CD4-positive, alpha-beta T cell (primary cell): ENCODE data around the gene POU2AF2. TPM values are rescaled to one million over a fixed set of nuclear protein-coding genes. Genes with fewer than 3 reads are reported as not detected.

Experiments used
- ATAC-seq: fragments of 200-7000 bp; cut with Tn5 transposase; one replicate; pipeline ENCODE4 v1.10.0; 2022; ENCODE audit warnings: mild to moderate bottlenecking; ENCODE audit not compliant: poor library complexity
- CTCF ChIA-PET: fragments of 350-600 bp; sonication (Branson Sonifier 250); formaldehyde crosslinking; loops from one replicate; lab custom pipeline; 2021; ENCODE audit warnings: antibody characterized with exemption, inconsistent platforms; lab: Charles Lee
- POLR2A ChIA-PET: fragments of 350-600 bp; sonication (Branson Sonifier 250); formaldehyde crosslinking; loops from one replicate; lab custom pipeline; 2021; ENCODE audit warnings: antibody characterized with exemption, inconsistent platforms; lab: Charles Lee
- DNase-seq, 14 experiments: peaks; one replicate each; pipeline ENCODE4 v3.0.0-alpha.2; 2013 to 2020; ENCODE audit warnings: mixed read lengths in 2 of 14
- H3K27ac ChIP-seq, 2 donors: one replicate each; pipeline versions ENCODE4 v1.5.1 to v1.7.0; 2013; ENCODE audit warnings: low read length in 2 of 2, low read depth in 1 of 2, mild to moderate bottlenecking in 1 of 2
- H3K27me3 ChIP-seq, 2 experiments: 1 replicate in 1 of 2; 2 replicates in 1 of 2; pipeline versions ENCODE4 v1.6.1 to v1.7.0; 2013; ENCODE audit warnings: low read length in 2 of 2, control low read depth in 1 of 2, mild to moderate bottlenecking in 1 of 2, moderate library complexity in 1 of 2; ENCODE audit not compliant: insufficient read depth in 2 of 2, control insufficient read depth in 1 of 2
- H3K36me3 ChIP-seq: one replicate; pipeline ENCODE4 v1.6.1; 2013; ENCODE audit warnings: low read length, control low read depth; ENCODE audit not compliant: insufficient read depth
- H3K4me1 ChIP-seq: one replicate; pipeline ENCODE4 v1.6.1; 2013; ENCODE audit warnings: low read length, control low read depth; ENCODE audit not compliant: insufficient read depth
- H3K4me3 ChIP-seq: one replicate; pipeline ENCODE4 v1.5.1; 2013; ENCODE audit warnings: mild to moderate bottlenecking, low read length, moderate library complexity
- H3K9me3 ChIP-seq, 2 experiments: 1 replicate in 1 of 2; 2 replicates in 1 of 2; pipeline versions ENCODE4 v1.6.1 to v1.7.0; 2013; ENCODE audit warnings: low read length in 2 of 2, mild to moderate bottlenecking in 2 of 2, control low read depth in 1 of 2, moderate library complexity in 1 of 2; ENCODE audit not compliant: control insufficient read depth in 1 of 2, insufficient read depth in 1 of 2
- H3K27ac Mint-ChIP-seq: one replicate; pipeline ENCODE4 v1.8.0; 2020; ENCODE audit warnings: mixed read lengths
- H3K27me3 Mint-ChIP-seq: one replicate; pipeline ENCODE4 v1.8.0; 2021; ENCODE audit warnings: mixed read lengths
- H3K36me3 Mint-ChIP-seq: one replicate; pipeline ENCODE4 v1.8.0; 2021; ENCODE audit warnings: low read depth, mixed read lengths
- H3K4me1 Mint-ChIP-seq: one replicate; pipeline ENCODE4 v1.8.0; 2021; ENCODE audit warnings: low read depth, mixed read lengths
- H3K4me3 Mint-ChIP-seq: one replicate; pipeline ENCODE4 v1.8.0; 2020; ENCODE audit warnings: mild to moderate bottlenecking, mixed read lengths
- H3K9me3 Mint-ChIP-seq: one replicate; pipeline ENCODE4 v1.8.0; 2020; ENCODE audit warnings: mixed read lengths
- intact Hi-C, 2 experiments: fragments of 100-400 bp; cut with DNase I in 1 of 2; cut with micrococcal nuclease in 1 of 2; formaldehyde crosslinking; loops; one replicate each; pipeline versions ENCODE4 v1.15.1 to v1.9.0; 2023 to 2025; cut with DNase I, micrococcal nuclease
- total RNA-seq, 174 experiments: library from RNA in 2 of 174; stranded (reverse) in 2 of 174; gene quantifications; one replicate each; pipeline ENCODE4 v1.2.3 and lab custom pipeline; 2021 to 2026
- TF ChIP-seq, protein P1 (sequence below): fragments of 200-600 bp; IDR thresholded peaks from one replicate; pipeline ENCODE4 v1.8.0; 2022; ENCODE audit warnings: antibody characterized with exemption, mild to moderate bottlenecking

Gene POU2AF2
- total RNA-seq, 2 experiments from 2014 or later: not detected

DNA sequence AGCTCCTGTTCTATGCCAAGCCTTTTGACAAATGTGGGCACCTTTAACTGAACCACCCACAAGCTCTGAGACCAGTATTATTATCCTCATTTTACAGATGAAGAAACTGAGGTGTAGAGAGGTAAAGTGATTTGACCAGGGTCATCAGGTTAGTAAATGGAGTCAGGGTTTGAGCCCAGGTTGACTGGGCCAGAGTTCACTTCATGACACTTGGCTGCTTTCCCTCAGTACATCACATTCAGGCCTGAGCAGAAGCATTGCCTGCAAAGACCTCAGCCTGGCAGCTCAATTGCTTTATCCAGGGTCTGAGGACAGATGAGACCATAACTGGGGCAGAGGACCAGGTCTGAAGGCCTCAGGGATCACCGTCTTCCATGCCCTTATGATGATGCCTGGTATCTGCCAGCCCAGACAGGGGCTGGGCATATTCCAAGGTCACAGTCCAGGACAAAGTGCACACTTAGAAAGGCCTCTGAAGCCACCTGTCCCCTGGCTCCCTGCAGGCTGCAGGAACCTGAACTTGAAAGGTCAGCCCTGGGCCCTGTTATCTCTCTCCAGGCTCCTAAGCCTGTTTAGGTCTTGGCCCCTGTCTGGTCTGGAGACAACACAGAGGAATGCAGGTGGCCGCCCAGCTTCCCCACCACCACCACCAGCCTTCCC, 84.8 kb downstream of the POU2AF2 start:
- ATAC-seq: no peak
- H3K9me3 ChIP-seq: no peaks in the 10 kb centered on the region
- Mint-ChIP-seq H3K27me3 (no peaks in the 10 kb centered on the region), H3K36me3 (no peaks in the 10 kb centered on the region), H3K9me3 (no peaks in the 10 kb centered on the region), H3K4me1 (no peaks in the 10 kb centered on the region), H3K27ac (no peak overlapping the region), H3K4me3 (no peak overlapping the region)
- TF ChIP-seq, protein P1, sequence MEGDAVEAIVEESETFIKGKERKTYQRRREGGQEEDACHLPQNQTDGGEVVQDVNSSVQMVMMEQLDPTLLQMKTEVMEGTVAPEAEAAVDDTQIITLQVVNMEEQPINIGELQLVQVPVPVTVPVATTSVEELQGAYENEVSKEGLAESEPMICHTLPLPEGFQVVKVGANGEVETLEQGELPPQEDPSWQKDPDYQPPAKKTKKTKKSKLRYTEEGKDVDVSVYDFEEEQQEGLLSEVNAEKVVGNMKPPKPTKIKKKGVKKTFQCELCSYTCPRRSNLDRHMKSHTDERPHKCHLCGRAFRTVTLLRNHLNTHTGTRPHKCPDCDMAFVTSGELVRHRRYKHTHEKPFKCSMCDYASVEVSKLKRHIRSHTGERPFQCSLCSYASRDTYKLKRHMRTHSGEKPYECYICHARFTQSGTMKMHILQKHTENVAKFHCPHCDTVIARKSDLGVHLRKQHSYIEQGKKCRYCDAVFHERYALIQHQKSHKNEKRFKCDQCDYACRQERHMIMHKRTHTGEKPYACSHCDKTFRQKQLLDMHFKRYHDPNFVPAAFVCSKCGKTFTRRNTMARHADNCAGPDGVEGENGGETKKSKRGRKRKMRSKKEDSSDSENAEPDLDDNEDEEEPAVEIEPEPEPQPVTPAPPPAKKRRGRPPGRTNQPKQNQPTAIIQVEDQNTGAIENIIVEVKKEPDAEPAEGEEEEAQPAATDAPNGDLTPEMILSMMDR: no peak
- intact Hi-C loops: no loop called here
- no peak for DNase-seq
- H3K27ac ChIP-seq: no peak overlapping the region
- no peaks in the 10 kb centered on the region for H3K36me3 ChIP-seq
- no peak overlapping the region for H3K4me3 ChIP-seq
- ChIA-PET POLR2A (no interaction called here), CTCF (no interaction called here)
- no peaks in the 10 kb centered on the region for H3K4me1 ChIP-seq
- no peaks in the 10 kb centered on the region for H3K27me3 ChIP-seq

DNA sequence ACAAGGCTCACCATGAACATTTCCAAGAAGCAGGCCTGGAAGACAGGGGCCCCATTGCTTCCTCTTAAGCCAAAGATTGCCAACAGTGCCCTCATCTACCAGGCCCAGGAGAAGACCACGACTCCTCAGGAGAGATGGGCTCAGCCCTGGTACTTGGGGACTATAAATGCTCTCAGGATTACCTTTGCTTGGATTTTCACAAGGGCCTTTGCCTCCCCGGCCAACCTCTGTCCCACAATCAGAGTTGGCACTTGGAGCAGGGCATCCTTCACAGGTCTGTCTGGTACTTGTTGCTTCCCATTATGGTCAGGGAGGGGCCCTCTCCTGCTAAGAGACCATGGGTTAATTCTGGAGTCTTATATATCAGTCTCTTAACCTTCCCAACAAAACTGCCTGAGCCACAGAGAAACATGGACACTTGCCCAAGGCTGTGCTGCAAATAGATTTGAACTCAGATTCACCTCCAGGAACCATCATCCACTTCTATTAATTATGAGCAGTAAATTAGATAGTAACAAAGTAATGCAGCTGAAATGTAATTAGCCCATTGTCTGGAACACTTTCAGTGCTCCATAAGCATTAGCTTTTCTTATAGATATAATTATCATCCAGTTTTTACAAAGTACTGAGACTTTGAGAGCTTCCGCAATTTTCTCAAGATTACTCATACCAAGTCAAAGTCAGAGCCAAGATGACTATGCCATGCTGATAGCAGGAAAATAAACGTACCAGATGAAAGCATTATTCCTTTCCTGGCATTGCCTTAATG, 86.4 kb downstream of the POU2AF2 start:
- no peaks in the 10 kb centered on the region for H3K36me3 Mint-ChIP-seq
- Histone ChIP-seq H3K36me3 (no peaks in the 10 kb centered on the region), H3K9me3 (no peaks in the 10 kb centered on the region), H3K4me3 (no peak overlapping the region), H3K27me3 (no peaks in the 10 kb centered on the region), H3K27ac (no peak overlapping the region), H3K4me1 (no peaks in the 10 kb centered on the region)
- DNase-seq (no peak), ATAC-seq (no peak)
- H3K9me3 Mint-ChIP-seq: no peaks in the 10 kb centered on the region
- intact Hi-C loops: no loop called here
- no peak overlapping the region for H3K4me3 Mint-ChIP-seq
- POLR2A ChIA-PET: no interaction called here
- no peak overlapping the region for H3K27ac Mint-ChIP-seq
- CTCF ChIA-PET: interaction anchor here (0.5 kb wide), 1 partner anchor 815 kb away, joined by 3 read pairs; no protein-coding TSS in a partner anchor
- no peaks in the 10 kb centered on the region for H3K27me3 Mint-ChIP-seq
- H3K4me1 Mint-ChIP-seq: no peaks in the 10 kb centered on the region
- TF ChIP-seq, protein P1: no peak

DNA sequence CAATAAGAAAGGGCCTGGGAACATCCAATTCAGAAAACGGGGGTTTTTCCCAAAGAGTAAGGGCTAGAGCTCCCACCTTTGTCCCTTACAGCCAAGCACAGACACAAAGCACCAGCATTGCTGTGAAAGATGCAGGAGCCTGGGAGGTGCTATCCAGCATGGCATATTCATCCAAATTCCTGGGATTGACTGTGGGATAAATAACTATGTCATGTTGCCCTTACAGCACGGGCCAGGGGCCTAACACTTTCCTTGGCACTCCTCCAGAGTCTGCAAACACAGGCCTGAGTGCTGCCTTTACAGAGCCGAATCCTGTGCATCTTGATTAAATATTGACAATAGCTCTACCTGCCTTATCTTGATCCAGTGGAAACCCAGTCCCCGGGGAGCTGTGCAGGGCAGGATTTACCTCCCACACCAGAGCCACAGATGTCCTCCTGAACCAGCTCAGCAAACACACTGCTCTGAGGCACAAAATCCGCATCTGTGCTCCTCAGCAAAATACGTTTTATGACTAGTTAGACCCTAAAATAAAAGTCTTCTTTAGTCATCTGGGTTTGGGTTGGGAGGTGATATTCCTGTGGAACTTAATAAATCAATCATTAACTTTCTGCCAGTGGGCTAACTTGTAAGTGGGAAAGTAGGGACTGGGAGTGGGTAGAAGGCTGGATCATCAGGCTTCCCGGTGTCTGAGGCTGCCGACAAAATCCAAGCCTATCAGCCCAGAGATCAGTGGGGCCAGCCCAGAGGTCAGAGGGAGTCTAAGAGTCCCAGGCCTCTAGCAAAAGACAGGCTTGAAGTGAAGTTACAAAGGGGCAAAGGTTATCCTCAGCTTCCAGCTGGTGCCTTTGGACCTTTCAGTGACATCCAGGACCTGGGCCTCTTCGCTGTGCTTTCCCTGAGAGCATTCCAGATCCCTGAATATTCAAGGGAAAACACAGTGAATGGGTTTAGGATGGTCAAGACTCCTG, 89.3 kb downstream of the POU2AF2 start:
- Histone ChIP-seq H3K4me1 (no peaks in the 10 kb centered on the region), H3K9me3 (no peaks in the 10 kb centered on the region), H3K4me3 (no peak overlapping the region), H3K27ac (no peak overlapping the region), H3K27me3 (no peaks in the 10 kb centered on the region), H3K36me3 (no peaks in the 10 kb centered on the region)
- Mint-ChIP-seq H3K4me1 (no peaks in the 10 kb centered on the region), H3K27ac (no peak overlapping the region), H3K9me3 (peaks cover 7% of the 10 kb centered on the region), H3K4me3 (no peak overlapping the region), H3K36me3 (no peaks in the 10 kb centered on the region), H3K27me3 (no peaks in the 10 kb centered on the region)
- TF ChIP-seq, protein P1: no peak
- POLR2A ChIA-PET: no interaction called here
- DNase-seq (no peak), ATAC-seq (no peak)
- intact Hi-C loops: no loop called here
- CTCF ChIA-PET: no interaction called here
